Choroid plexus epithelial cell (primary cell): ENCODE data around the gene CBX4.

Source experiments
- DNase-seq: peaks from one replicate; pipeline ENCODE4 v3.0.0-alpha.2; 2010; ENCODE audit warnings: low read depth
- H3K4me3 ChIP-seq: 2 replicates; pipeline ENCODE4 v1.5.1; 2011; ENCODE audit warnings: low read depth, mild to moderate bottlenecking, control low read depth, low read length, moderate library complexity
- CTCF ChIP-seq: conservative IDR thresholded peaks from 2 replicates; pipeline ENCODE4 v1.5.1; 2011; ENCODE audit warnings: low read depth, mild to moderate bottlenecking, control low read depth, inconsistent platforms, low read length, moderate library complexity

The CBX4 gene

GRCh38 chr17:79844869-79845600 lies 5.8 kb upstream of the CBX4 start:
- H3K4me3 ChIP-seq = peak overlapping the region; percentile 34
- DNase-seq = no peak
- peak; percentile 58 for TF ChIP-seq CTCF

- peak; percentile 73 for DNase-seq
- H3K4me3 ChIP-seq = peak overlapping the region; percentile 56
- no peak for TF ChIP-seq CTCF
Measured at GRCh38 chr17:79843816-79844800, 4.9 kb upstream of the CBX4 start.

GRCh38 chr17:79843474-79843815 lies 4.2 kb upstream of the CBX4 start:
- TF ChIP-seq CTCF = no peak
- no peak for DNase-seq
- peak overlapping the region; percentile 56 for H3K4me3 ChIP-seq

- no peak for TF ChIP-seq CTCF
- no peak for DNase-seq
- peak overlapping the region; percentile 56 for H3K4me3 ChIP-seq
Measured at GRCh38 chr17:79842656-79843473, 3.6 kb upstream of the CBX4 start.

- H3K4me3 ChIP-seq = no peak overlapping the region
- DNase-seq = no peak
- no peak for TF ChIP-seq CTCF
Measured at GRCh38 chr17:79842136-79842655, 3.0 kb upstream of the CBX4 start.

- no peak overlapping the region for H3K4me3 ChIP-seq
- no peak for DNase-seq
- TF ChIP-seq CTCF = no peak
Measured at GRCh38 chr17:79841369-79842135, 2.3 kb upstream of the CBX4 start.
